GM03348 (cell line): ENCODE data around the gene NEUROD1.
A peak's percentile ranks its signal among the peaks of the same experiment; 100 is the strongest.

Experiments used
- DNase-seq: peaks from one replicate; pipeline ENCODE4 v3.0.0; 2012; ENCODE audit warnings: low spot score

NEUROD1 gene

DNA sequence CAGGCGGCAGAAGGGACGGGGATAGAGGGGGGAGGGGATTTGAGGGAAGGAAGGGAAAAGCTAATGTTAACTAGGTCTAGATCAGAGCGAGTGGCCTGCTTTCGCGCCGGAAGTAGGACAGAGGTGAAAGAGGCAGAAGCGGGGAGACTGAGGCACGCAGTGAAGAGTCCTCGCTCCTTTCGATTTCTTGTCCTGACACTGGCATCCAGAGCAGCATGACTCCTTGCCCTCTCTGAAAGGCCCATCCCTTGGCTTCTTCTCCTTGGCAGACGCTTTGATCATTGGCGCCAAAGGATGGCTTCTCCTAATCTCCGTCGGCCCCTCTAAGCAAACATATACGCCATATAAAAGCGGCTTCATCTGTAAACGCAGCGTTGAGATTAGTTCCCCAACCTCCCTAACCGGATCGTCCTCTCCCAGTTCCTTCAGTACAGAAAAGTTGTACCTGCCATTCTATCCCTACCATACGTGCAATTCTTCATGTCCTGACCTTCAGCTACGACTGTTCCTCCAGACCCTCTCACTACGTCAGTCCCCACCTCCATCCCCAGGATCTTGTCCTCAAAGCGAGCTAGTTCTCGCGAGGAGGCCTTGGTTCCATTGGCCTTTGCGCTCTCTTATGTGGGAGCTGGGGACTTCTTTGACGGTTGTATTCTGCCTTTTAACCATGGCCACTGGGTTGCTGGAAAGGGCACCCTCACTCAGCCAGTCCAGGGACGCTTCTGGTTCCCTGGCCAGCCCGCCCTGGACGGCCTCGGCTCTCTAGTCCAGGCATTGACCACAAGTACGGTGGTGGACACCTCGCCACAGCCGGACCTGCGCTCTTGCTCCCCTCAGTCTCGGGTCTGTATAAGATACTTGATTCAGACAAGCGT lies 857 bp upstream of the NEUROD1 start:
- DNase-seq: peak; percentile 7

DNA sequence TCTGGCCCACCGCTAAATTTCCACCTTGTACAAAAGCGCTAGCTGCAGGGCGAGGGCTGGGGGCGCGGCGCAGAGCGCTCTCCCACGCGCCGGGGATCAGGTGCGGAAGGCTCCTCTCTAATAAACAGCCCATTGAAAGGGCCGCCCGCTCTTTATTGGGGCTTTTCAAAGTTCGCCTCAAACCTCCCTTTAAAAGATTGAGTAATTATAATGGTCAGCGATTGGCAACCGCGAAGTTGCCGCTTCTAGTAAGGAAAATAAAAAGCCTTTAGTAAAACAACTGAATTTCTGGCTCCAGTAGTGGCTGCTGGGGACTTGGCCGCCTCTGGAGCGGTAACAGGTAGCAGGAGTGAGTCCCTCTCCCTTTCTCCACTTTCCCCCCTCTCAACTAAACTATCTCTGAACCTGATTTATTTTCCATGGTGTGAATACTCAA lies 755 bp downstream of the NEUROD1 start:
- DNase-seq: no peak

DNA sequence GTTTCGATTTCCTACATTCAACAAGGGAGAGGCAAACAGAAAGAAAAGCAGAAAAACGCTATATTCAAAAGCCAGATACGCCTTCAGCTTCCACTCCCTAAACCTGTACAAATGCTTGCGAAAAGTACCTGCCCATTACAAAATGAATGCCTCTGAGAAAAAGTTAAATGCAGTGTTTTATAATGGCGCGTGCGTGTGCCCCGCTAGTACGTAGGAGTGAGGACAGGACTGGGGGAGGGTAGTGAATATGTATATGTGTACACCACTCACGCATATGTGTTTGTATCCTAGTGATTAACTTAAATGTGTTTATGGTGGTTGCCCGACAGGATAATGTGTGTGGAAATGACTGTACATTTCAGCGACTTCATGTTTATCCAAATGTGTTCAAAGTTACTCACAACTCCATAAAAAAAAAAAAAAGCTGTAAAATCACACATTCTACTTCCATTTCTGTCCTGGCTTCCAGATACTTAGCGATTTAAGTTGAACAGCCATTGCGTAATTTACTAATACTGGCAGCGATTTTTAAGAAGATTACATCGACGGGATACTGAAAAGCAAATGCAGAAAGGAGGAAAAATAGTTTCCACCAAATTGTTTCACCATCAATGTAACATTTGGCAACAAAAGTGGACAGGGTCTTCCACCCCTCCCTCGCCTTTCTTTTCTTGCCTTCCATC lies 1.3 kb downstream of the NEUROD1 start:
- DNase-seq: no peak

DNA sequence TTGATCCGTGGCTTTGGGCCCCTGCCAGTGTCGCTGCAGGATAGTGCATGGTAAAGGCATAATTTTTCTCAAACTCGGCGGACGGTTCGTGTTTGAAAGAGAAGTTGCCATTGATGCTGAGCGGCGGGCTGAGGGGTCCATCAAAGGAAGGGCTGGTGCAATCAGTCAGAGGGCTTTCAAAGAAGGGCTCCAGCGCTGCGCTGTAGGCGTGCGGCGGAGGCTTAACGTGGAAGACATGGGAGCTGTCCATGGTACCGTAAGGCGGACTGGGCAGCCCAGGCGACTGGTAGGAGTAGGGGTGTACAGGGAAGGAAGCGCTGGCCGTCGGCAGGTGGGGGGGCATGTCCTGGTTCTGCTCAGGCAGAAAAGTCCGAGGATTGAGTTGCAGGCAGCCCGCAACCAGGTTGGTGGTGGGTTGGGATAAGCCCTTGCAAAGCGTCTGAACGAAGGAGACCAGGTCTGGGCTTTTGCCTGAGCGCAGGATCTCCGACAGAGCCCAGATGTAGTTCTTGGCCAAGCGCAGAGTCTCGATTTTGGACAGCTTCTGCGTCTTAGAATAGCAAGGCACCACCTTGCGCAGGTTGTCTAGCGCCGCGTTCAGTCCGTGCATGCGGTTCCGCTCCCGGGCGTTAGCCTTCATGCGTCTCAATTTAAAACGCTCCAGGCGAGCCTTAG lies 2.3 kb downstream of the NEUROD1 start:
- DNase-seq: peak; percentile 72

DNA sequence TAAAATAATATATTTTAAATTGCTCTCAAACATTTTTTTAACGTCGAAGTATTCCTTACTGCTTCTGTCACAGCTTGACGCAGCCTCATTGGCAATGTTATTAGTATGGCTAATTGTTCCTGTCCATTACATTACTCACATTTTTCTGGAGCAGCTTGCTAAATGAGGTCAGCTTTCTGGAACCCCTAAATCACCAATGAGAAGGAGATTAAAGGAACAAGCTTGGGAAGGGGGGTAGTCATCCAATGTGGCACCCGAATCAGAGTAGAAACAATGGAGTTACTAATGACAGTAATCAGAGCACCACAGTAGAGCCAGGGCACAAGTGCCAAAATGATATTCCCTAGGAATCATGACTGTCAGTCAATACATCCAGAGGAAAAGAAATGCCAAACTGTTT lies 5.1 kb downstream of the NEUROD1 start:
- DNase-seq: no peak

DNA sequence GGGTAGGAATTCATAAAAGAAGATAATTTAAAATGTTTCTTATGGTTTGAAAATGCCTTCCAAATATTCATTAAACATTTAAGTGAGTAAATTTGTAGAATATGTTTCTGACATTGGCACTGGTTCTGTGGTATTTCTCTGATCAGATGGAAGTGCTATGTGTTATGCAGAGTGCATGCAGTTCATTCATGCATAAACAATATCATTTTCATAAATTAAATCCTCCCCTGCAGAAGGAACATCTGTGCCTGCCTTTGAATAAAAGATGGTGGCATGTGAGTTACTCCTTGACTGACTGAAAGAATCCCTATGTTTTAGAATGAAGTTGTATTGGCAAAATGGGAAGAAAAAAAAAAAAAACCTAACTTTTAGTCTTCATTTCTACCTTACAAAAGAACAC lies 5.9 kb downstream of the NEUROD1 start:
- DNase-seq: no peak

DNA sequence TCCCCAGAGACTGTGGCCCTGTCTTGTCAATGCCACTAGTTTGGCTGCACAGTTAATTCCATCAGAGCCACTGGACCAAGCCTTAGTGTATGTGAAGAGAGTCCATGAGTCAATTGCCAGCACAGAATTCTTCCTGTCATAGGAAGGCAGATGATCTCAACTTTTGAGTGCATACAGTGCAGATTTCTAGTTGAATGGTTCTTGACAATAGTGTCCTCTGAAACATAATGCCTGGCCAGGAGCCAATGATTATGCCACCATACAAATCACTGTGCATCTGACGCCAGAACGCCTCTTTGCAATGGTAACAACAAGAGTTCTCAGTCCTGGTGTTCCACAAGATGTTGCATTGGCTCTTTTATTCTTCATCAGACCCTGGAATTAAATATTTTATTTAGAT lies 7.1 kb downstream of the NEUROD1 start:
- DNase-seq: no peak

DNA sequence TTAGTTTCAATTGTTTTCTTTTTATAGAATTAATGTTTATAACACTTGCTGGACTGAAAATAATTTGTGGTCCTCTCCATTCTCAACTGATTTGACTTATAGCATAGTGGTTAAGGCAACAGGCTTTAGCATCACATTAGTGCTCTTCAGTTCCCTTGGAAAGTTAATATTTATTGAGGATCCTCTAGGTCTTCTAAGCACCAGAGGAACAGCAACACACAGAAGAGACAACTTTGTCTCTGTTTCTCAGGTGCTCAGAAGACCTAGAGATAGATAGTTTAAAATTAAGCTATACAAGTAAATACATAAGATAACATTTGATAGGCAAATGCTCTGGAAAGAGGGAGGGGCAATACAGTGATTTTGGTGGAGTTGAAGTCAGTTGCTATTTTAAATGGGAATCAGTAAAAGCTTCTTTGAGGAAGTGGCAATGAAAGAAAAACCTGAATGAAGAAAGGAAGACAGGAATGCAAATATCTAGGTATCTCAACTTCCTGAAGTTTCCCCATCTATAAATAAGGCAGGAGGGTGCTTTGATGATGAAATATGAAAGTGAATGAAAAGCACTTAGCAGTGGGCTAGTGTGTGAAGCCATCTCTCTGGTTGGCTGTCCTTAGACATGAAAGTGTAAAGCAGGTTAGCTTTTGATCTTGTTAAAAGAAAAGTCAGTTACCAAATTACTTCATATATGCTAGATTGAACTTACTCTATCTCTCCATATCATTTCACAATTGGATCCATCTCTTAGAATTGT lies 7.9 kb downstream of the NEUROD1 start:
- no peak for DNase-seq

DNA sequence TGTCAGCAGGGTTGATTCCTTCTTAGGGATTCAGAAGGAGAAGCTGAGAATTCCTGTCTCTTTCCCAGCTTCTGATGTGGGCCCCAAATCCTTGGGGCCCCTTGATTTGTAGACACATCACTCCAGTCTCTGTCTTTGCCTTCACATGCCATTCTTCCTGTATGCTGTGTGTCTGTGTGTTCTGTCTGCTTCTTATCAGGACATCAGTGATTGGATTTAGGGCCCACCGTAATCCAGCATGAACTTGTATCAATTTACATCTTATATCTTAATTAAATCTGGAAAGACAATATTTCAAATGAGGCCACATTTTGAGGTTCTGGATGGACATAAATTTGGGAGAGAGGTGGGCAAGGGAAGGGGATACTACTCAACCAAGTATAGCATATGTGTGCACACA lies 9.7 kb downstream of the NEUROD1 start:
- DNase-seq: no peak

DNA sequence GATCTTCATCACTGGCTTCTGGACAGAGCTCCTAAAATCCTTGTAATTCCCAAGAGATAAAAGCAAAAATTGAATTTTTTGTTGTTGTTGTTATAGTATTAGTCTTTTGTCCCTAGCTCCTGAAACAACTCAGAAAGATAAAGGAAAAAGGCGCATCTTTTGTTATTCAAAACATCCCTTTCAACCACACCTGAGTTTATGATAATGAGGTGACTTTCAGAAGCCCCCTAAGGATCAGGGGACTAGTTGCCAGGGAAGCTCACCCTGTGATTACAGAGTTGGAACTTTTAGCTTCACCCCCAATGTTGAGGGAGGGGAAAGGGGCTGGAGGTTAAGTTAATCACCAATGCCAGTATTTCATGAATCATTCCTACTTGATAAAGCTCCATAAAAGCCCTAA lies 13.1 kb downstream of the NEUROD1 start:
- DNase-seq: no peak

DNA sequence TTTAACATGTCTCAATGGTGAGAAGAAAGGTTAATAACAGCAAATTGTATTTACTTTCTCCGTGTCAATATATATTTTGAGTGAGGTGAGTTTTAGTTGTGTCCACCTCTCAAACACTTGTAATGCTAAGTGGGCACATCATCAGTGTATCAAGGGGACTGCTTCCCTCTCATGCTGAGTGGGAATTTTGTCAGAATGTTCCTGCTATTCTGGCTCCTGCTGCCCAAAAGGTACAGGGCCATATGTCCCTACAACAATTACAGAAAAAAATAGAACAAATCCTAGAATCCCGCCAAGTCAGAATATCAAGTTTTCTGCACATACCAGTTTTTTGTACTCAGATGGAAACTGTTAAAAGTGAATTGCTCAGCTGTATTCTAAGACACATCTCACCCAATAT lies 18.0 kb downstream of the NEUROD1 start:
- DNase-seq: no peak

DNA sequence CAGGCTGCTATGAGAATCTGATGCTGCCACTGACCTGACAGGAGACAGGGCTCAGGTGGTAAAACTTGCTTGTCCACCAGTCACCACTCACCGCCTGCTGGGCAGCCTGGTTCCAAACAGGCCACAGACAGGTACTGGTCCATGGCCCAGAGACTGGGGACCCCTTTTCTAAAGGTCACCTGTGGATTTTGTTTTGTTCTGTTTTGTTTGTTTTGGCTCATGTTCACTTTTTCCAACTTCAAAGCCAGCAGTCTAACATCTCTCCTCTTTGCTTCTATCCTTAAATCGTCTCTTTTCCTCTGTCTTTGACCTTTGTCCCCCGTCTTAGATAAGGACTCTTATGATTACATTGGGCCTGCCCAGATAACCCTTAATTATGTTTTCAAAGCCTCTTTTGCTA lies 20.1 kb downstream of the NEUROD1 start:
- no peak for DNase-seq

DNA sequence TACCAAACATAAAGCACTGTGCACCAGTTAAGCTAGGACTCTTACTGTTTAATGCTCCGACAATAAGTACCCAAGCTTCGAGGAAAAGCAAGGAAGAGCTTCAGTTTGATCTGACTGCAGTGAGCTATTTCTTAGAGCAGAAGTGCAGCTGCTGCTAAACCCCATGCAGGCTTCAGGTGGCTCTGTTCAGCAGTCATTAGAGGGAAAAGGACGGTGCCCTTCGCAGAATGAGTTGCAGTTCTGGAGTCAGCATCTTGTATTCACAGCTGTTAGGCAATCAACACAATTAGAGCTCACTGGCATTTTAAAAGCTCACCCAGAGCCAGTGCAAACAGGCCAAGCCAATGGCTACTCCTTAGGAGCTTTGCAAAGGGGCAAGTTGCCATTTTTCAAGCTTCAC lies 21.9 kb downstream of the NEUROD1 start:
- DNase-seq: no peak

DNA sequence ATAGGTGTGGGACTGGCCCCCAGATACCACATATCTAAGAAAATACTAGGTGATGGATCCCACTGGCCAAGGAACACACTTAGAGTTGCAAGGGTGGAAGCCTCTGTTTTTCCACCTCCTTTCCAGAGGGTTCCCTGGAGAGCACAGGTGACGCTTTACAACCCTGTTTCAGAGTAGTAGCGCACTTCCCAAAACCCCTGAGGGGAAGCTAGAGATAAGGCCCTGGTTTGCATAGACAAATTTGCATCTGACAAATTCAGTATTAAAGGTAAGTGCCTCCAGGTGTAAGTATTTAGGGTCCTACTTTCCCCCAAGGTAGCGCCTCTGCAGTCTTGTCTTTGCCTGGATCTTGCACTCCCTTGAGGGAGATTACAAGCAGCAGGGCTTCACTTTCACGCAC lies 22.9 kb downstream of the NEUROD1 start:
- DNase-seq: no peak

DNA sequence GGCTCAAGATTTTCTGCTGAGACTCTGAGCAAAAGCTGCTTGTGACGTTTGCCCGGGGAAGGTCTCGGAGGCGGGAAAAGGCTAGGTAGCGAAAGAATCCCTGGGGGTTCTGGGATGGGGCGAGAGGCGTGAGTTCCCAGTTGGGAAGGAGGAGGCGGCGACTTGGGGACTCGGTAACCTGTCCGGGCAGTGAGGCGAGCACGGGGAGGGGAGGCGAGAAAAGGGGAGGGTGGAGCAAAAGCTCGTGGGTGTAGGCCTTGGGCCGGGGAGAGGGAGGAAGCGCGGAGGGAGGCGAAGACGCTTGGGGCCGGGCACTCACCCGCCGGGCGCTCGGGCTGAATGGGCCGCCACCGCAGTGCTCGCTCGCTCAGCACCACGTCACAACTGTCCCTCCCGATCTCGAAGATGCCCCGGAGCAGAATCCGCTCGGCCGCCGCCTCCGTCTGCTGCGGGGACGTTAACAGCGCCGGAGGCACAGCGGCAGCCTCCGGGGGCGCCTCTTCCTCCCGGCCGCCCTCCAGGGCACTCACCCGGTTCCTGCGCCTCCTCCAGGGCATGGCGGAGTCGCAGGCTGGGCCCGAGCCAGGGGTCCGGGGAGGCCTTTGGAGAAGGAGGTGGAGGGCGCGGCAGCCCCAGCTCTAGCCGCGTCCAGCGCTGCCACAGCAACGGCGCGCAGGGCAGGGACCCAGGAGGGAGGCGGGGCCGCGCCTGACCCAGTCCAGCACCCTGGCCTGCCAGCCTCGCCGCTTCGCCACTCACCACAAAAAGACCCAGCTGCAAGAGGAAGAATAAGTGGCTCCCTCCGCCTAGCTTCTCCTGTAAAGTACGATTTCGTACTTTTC lies 23.6 kb downstream of the NEUROD1 start, which contains the start of gene CERKL:
Gene CERKL (minus strand): TSS at position 656 of the 842 bp plus-strand sequence. CDS start 99 bp downstream, at position 557.
- DNase-seq: peak; percentile 74

DNA sequence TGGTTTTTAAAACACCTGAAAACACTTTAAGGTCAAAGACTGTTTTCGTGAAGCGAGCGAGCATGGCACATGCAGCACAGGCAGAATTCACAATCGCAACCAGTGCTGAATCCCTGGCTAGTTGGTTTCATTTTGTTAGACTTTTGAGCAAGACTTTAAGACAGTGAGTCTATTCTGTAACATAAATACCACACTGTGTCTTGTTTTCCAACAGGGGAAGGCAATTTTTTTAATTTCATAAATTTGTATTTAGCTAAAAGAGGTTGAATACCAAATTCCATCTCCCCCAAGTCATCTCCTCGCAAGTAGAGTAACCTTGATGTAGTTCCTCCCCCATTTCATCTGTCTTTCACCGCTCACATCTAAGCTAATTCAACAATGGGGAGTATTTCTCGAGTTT lies 24.8 kb downstream of the NEUROD1 start:
- DNase-seq: no peak

DNA sequence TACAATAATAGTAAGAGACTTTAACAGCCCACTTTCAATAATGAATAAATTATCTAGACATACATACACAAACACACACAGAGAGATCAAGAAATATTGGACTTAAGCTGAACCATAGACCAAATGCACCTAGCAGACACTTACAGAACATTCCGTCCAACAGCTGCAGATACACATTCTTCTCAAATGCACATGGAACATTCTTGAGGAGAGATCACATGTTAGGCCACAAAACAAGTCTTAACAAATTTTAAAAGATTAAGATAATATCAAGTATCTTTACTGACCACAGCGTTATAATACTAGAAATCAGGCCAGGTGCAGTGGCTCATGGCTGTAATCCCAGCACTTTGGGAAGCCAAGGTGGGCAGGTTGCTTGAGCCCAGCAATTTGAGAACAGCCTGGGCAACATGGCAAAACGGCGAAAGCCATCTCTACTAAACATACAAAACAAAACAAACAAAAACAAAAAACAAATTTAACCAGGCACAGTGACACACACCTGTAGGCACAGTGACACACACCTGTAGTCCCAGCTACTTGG lies 30.8 kb downstream of the NEUROD1 start:
- no peak for DNase-seq

DNA sequence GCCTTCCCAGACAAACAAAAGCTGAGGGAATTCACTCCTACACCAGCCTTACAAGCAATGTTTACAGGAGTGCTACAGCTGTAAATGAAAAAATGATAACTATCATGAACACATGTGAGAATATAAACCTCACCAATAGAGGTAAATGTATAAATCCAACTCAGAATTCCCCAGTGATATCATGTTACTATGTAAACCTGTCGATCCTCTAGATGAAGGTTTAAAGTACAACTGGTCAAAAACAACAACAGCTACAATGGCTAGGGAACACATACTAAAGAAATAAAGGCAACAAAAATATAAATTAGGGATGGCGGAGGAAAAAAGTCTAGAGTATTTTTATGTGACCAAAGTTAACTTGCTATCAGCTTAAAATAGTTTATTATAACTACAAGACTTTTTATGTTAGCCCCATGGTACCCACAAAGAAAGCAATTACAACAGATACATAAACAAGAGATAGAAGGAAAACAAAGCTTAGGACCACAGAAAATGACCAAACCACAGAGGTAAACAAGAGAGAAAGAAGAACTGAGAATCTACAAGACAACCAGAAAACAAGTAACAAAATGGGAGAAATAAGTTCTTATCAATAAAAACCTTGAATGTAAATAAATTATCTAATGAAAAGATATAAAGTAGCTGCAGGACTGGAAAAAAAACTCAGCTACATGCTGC lies 31.7 kb downstream of the NEUROD1 start:
- no peak for DNase-seq

DNA sequence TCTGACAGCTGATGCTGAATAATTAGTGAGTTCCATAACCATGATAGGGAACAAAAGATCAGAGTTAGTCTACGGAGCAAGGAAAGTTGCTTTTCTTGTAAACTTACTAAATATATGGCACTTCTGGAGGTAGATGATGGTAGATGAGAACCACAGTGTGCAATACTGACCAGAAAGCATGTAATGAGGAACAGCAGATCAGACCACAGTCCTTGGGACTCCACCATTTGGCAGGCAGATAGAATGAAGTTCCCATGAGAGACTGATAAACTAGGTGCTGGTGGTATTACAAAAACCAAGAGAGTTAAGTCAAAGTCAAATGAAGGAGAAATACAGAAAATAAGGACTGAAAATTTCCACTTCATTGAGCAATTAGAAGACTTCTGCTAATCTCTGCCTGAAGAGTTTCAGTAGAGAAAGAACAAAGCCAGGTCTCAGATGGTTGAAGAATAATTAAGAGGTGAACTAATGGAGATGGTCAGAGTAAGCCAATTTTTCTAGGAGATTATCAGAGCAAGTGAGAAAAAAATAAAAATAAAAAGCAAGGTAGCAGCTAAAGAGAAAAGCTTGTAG lies 33.8 kb downstream of the NEUROD1 start:
- no peak for DNase-seq

DNA sequence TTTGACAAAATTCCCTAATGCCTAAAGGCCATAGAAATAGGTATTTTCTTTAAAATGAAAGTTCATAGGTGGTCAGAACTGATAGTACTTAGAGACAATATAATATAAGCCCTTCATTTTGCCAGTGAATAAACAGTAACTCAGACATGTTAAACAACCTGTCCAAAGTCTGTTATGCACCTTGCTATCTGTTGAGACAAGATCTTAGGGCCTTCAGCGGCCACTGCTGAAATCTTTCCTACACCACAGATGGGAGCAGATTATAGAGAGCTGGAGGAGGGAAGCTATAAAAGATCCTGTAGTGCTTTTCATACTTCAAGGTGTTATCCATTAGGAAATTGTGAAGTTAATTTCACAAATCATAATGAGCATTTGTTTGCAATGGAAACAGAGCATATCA lies 37.2 kb downstream of the NEUROD1 start:
- DNase-seq: no peak
